Testis (tissue), 2 donors: ENCODE results near the gene JUNB.
"Not testable (repeated sequence)": the region's sequence is repeated elsewhere in the genome, so short reads cannot be mapped to it uniquely, and the experiment has no call there.

Experiments used
- CTCF ChIP-seq, 3 experiments: fragments of 450-650 bp in 2 of 3; fragments of 200-600 bp in 1 of 3; sonication (generic) in 1 of 3; IDR thresholded peaks; one replicate each; pipeline ENCODE4 v1.5.1; 2016 to 2019; ENCODE audit warnings: antibody characterized with exemption in 3 of 3, mild to moderate bottlenecking in 2 of 3, moderate library complexity in 1 of 3
- POLR2A ChIP-seq: fragments of 450-650 bp; IDR thresholded peaks from one replicate; pipeline ENCODE4 v1.6.1; 2017; ENCODE audit warnings: antibody characterized with exemption, mild to moderate bottlenecking, moderate library complexity

- not testable (repeated sequence) for TF ChIP-seq POLR2A; CTCF (IDR thresholded peaks at IDR 0.05)
These were observed 26.5 kb downstream of the JUNB start for GRCh38 chr19:12817810-12818209.
